CD4-positive, alpha-beta memory T cell (primary cell): ENCODE data around the gene CNTLN. TPM values are rescaled to one million over a fixed set of nuclear protein-coding genes. Genes with fewer than 3 reads are reported as not detected.
A peak's percentile ranks its signal among the peaks of the same experiment; 100 is the strongest.
"Not testable (repeated sequence)": the region's sequence is repeated elsewhere in the genome, so short reads cannot be mapped to it uniquely, and the experiment has no call there.

ENCODE experiments used
- CTCF ChIA-PET: fragments of 350-600 bp; sonication (Branson Sonifier 250); formaldehyde crosslinking; loops from one replicate; lab custom pipeline; 2021; ENCODE audit warnings: inconsistent platforms; ENCODE audit not compliant: partially characterized antibody; lab: Charles Lee
- POLR2A ChIA-PET: fragments of 350-600 bp; sonication (Branson Sonifier 250); formaldehyde crosslinking; loops from one replicate; lab custom pipeline; 2021; ENCODE audit not compliant: partially characterized antibody; lab: Charles Lee
- DNase-seq, 5 donors: peaks; one replicate each; pipeline versions ENCODE4 v3.0.0 to v3.0.0-alpha.2; 2020 to 2022; ENCODE audit warnings: mixed read lengths in 1 of 5
- H3K27ac ChIP-seq: one replicate; pipeline ENCODE4 v1.7.0; 2013; ENCODE audit warnings: low read depth, low read length
- H3K27me3 ChIP-seq: 2 replicates; pipeline ENCODE4 v1.7.0; 2013; ENCODE audit warnings: mild to moderate bottlenecking, low read length, moderate library complexity; ENCODE audit not compliant: insufficient read depth
- H3K36me3 ChIP-seq: 2 replicates; pipeline ENCODE4 v1.7.0; 2013; ENCODE audit warnings: mild to moderate bottlenecking, low read length, moderate library complexity; ENCODE audit not compliant: insufficient read depth
- H3K4me1 ChIP-seq: 2 replicates; pipeline ENCODE4 v1.7.0; 2013; ENCODE audit warnings: mild to moderate bottlenecking, low read length, moderate library complexity; ENCODE audit not compliant: insufficient read depth
- H3K4me3 ChIP-seq, 2 donors: one replicate each; pipeline ENCODE4 v1.7.0; 2013; ENCODE audit warnings: low read length in 2 of 2, mild to moderate bottlenecking in 1 of 2
- H3K9me3 ChIP-seq, 2 donors: one replicate each; pipeline ENCODE4 v1.7.0; 2013; ENCODE audit warnings: low read length in 2 of 2, control low read depth in 1 of 2; ENCODE audit not compliant: control insufficient read depth in 1 of 2
- H3K27ac Mint-ChIP-seq, 7 donors: one replicate each; pipeline ENCODE4 v1.8.0; 2020 to 2021; ENCODE audit warnings: mixed read lengths in 7 of 7, mild to moderate bottlenecking in 6 of 7, inconsistent platforms in 3 of 7, moderate library complexity in 3 of 7
- H3K27me3 Mint-ChIP-seq, 2 donors: one replicate each; pipeline ENCODE4 v1.8.0; 2020 to 2021; ENCODE audit warnings: mixed read lengths in 2 of 2
- H3K36me3 Mint-ChIP-seq, 2 donors: one replicate each; pipeline ENCODE4 v1.8.0; 2020 to 2021; ENCODE audit warnings: mixed read lengths in 2 of 2, inconsistent platforms in 1 of 2, mild to moderate bottlenecking in 1 of 2
- H3K4me1 Mint-ChIP-seq, 4 donors: one replicate each; pipeline ENCODE4 v1.8.0; 2020 to 2021; ENCODE audit warnings: mixed read lengths in 4 of 4, mild to moderate bottlenecking in 1 of 4
- H3K4me3 Mint-ChIP-seq, 8 donors: one replicate each; pipeline ENCODE4 v1.8.0; 2020 to 2021; ENCODE audit warnings: mixed read lengths in 8 of 8, mild to moderate bottlenecking in 7 of 8, moderate library complexity in 6 of 8, inconsistent platforms in 3 of 8
- H3K9me3 Mint-ChIP-seq, 8 donors: one replicate each; pipeline ENCODE4 v1.8.0; 2020 to 2021; ENCODE audit warnings: mixed read lengths in 8 of 8, mild to moderate bottlenecking in 5 of 8, inconsistent platforms in 3 of 8, moderate library complexity in 1 of 8
- intact Hi-C: fragments of 100-400 bp; cut with micrococcal nuclease; formaldehyde crosslinking; loops from one replicate; pipeline ENCODE4 v1.15.1; 2023
- polyA plus RNA-seq, 2 donors: library from polyadenylated mRNA; unstranded; fragments of 300-500 nt; fragmentation: Illumina TruSeq; gene quantifications; one replicate each; pipeline ENCODE4 v1.2.3, GENCODE V29; 2021
- total RNA-seq, 2 experiments: library from RNA; stranded (reverse); gene quantifications; one replicate each; pipeline ENCODE4 v1.2.3, GENCODE V29; 2021

The CNTLN gene
- total and polyA plus RNA-seq, 4 experiments from 2014 or later: 0.03 to 0.15 (median 0.11) TPM; not detected in 1

GRCh38 chr9:17436854-17437253 is 302.0 kb downstream of the CNTLN start:
- no peaks in the 10 kb centered on the region for H3K4me1 Mint-ChIP-seq
- CTCF ChIA-PET: no interaction called here
- intact Hi-C loops: no loop called here

GRCh38 chr9:17437813-17438212 is 303.0 kb downstream of the CNTLN start:
- no peak for DNase-seq
- H3K36me3 Mint-ChIP-seq: no peaks in the 10 kb centered on the region
- H3K36me3 ChIP-seq: no peaks in the 10 kb centered on the region
- intact Hi-C loops: no loop called here
- no peaks in the 10 kb centered on the region for H3K27me3 Mint-ChIP-seq
- peaks cover 0 to 29% (median 15%) of the 10 kb centered on the region in 8 donors for H3K9me3 Mint-ChIP-seq
- ChIA-PET POLR2A (no interaction called here), CTCF (no interaction called here)
- H3K27ac Mint-ChIP-seq: no peak overlapping the region
- H3K4me3 ChIP-seq: no peak overlapping the region
- H3K27ac ChIP-seq: no peak overlapping the region
- H3K4me3 Mint-ChIP-seq: no peak overlapping the region
- no peaks in the 10 kb centered on the region for H3K9me3 ChIP-seq
- no peaks in the 10 kb centered on the region for H3K4me1 Mint-ChIP-seq
- H3K27me3 ChIP-seq: no peaks in the 10 kb centered on the region
- H3K4me1 ChIP-seq: no peaks in the 10 kb centered on the region

More at GRCh38 chr9:17436854-17437253, 302.0 kb downstream of the CNTLN start:
- Mint-ChIP-seq H3K27ac (no peak overlapping the region), H3K36me3 (no peaks in the 10 kb centered on the region), H3K27me3 (no peaks in the 10 kb centered on the region), H3K9me3 (peaks cover 0 to 24% (median 14%) of the 10 kb centered on the region in 8 donors), H3K4me3 (no peak overlapping the region)
- DNase-seq: no peak
- no peak overlapping the region for H3K27ac ChIP-seq
- no peaks in the 10 kb centered on the region for H3K9me3 ChIP-seq
- POLR2A ChIA-PET: no interaction called here
- no peaks in the 10 kb centered on the region for H3K4me1 ChIP-seq
- H3K4me3 ChIP-seq: no peak overlapping the region
- H3K36me3 ChIP-seq: no peaks in the 10 kb centered on the region
- H3K27me3 ChIP-seq: no peaks in the 10 kb centered on the region

- H3K27me3 ChIP-seq, intact Hi-C loops, H3K36me3 ChIP-seq, POLR2A ChIA-PET, H3K4me1 Mint-ChIP-seq, H3K27ac Mint-ChIP-seq, H3K9me3 ChIP-seq, H3K4me3 ChIP-seq, H3K27me3 Mint-ChIP-seq, DNase-seq, H3K36me3 Mint-ChIP-seq, H3K27ac ChIP-seq, H3K4me3 Mint-ChIP-seq, CTCF ChIA-PET, H3K4me1 ChIP-seq: not testable (repeated sequence)
- H3K9me3 Mint-ChIP-seq: peaks cover 0 to 13% (median 6%) of the 10 kb centered on the region in 8 donors
Observed at GRCh38 chr9:17445126-17445525, 310.3 kb downstream of the CNTLN start.

GRCh38 chr9:17453751-17454150 is 318.9 kb downstream of the CNTLN start:
- ChIA-PET POLR2A (no interaction called here), CTCF (interaction anchor here (3.5 kb wide), 1 partner anchor 9 kb away, joined by 16 read pairs; no protein-coding TSS in a partner anchor)
- no peak overlapping the region for H3K27ac Mint-ChIP-seq
- H3K36me3 Mint-ChIP-seq: no peaks in the 10 kb centered on the region
- H3K9me3 Mint-ChIP-seq: no peaks in the 10 kb centered on the region
- DNase-seq: no peak
- Histone ChIP-seq H3K4me3 (no peak overlapping the region), H3K27me3 (no peaks in the 10 kb centered on the region), H3K36me3 (no peaks in the 10 kb centered on the region), H3K9me3 (no peaks in the 10 kb centered on the region), H3K4me1 (no peaks in the 10 kb centered on the region), H3K27ac (no peak overlapping the region)
- H3K4me3 Mint-ChIP-seq: no peak overlapping the region
- H3K4me1 Mint-ChIP-seq: no peaks in the 10 kb centered on the region
- intact Hi-C loops: no loop called here
- H3K27me3 Mint-ChIP-seq: no peaks in the 10 kb centered on the region

- no peaks in the 10 kb centered on the region for H3K9me3 Mint-ChIP-seq
- intact Hi-C loops: loop anchor here (2.0 kb wide), 1 partner anchor 346 kb away; no protein-coding TSS in a partner anchor
- CTCF ChIA-PET: interaction anchor here (0.9 to 2.7 kb wide), 9 partner anchors 10 to 400 kb away, joined by 3 to 16 read pairs (median 3); no protein-coding TSS in a partner anchor
Observed at GRCh38 chr9:17462869-17463464, 328.1 kb downstream of the CNTLN start.

GRCh38 chr9:17470036-17470813 is 335.4 kb downstream of the CNTLN start:
- H3K27me3 Mint-ChIP-seq: no peaks in the 10 kb centered on the region
- CTCF ChIA-PET: no interaction called here
- no peaks in the 10 kb centered on the region for H3K4me1 ChIP-seq
- no peaks in the 10 kb centered on the region for H3K36me3 ChIP-seq
- no peaks in the 10 kb centered on the region for H3K36me3 Mint-ChIP-seq
- H3K4me1 Mint-ChIP-seq: no peaks in the 10 kb centered on the region
- DNase-seq: no peak
- no peaks in the 10 kb centered on the region for H3K9me3 ChIP-seq
- H3K9me3 Mint-ChIP-seq: no peaks in the 10 kb centered on the region
- no peak overlapping the region for H3K27ac ChIP-seq
- POLR2A ChIA-PET: no interaction called here
- no peaks in the 10 kb centered on the region for H3K27me3 ChIP-seq
- H3K27ac Mint-ChIP-seq: no peak overlapping the region
- no peak overlapping the region for H3K4me3 ChIP-seq
- no peak overlapping the region for H3K4me3 Mint-ChIP-seq
- intact Hi-C loops: no loop called here

More at GRCh38 chr9:17462869-17463464, 328.1 kb downstream of the CNTLN start:
- H3K27ac Mint-ChIP-seq: no peak overlapping the region
- Histone ChIP-seq H3K36me3 (no peaks in the 10 kb centered on the region), H3K9me3 (no peaks in the 10 kb centered on the region), H3K4me3 (no peak overlapping the region), H3K27ac (no peak overlapping the region), H3K27me3 (no peaks in the 10 kb centered on the region), H3K4me1 (no peaks in the 10 kb centered on the region)
- H3K27me3 Mint-ChIP-seq: no peaks in the 10 kb centered on the region
- no peak overlapping the region for H3K4me3 Mint-ChIP-seq
- no peaks in the 10 kb centered on the region for H3K36me3 Mint-ChIP-seq
- peak in 2 of 5 donors; percentile 5 to 14 for DNase-seq
- POLR2A ChIA-PET: no interaction called here
- no peaks in the 10 kb centered on the region for H3K4me1 Mint-ChIP-seq

GRCh38 chr9:17472126-17472525 is 337.3 kb downstream of the CNTLN start:
- ChIA-PET POLR2A (no interaction called here), CTCF (no interaction called here)
- intact Hi-C loops: no loop called here
- no peak for DNase-seq
- Histone ChIP-seq H3K4me1 (no peaks in the 10 kb centered on the region), H3K4me3 (no peak overlapping the region), H3K27me3 (no peaks in the 10 kb centered on the region), H3K27ac (no peak overlapping the region), H3K9me3 (no peaks in the 10 kb centered on the region), H3K36me3 (no peaks in the 10 kb centered on the region)
- Mint-ChIP-seq H3K9me3 (peaks cover 0 to 3% (median 0%) of the 10 kb centered on the region in 8 donors), H3K36me3 (no peaks in the 10 kb centered on the region), H3K4me3 (no peak overlapping the region), H3K4me1 (no peaks in the 10 kb centered on the region), H3K27ac (no peak overlapping the region), H3K27me3 (no peaks in the 10 kb centered on the region)
